H9 (cell line): ENCODE measurements around the gene CARD19. TPM values are rescaled to one million over a fixed set of nuclear protein-coding genes. Genes with fewer than 3 reads are reported as not detected.
A peak's percentile ranks its signal among the peaks of the same experiment; 100 is the strongest.

Source experiments
- DNase-seq: peaks from one replicate; pipeline ENCODE4 v3.0.0-alpha.2; 2017
- H2AFZ ChIP-seq: one replicate; pipeline ENCODE4 v1.6.1; 2013; ENCODE audit warnings: mild to moderate bottlenecking, low read length, control low read depth, moderate library complexity
- H2AK5ac ChIP-seq: 2 replicates; pipeline ENCODE4 v1.6.1; 2013; ENCODE audit warnings: low read length, control low read depth, mixed read lengths; ENCODE audit not compliant: insufficient read length
- H2BK120ac ChIP-seq: one replicate; pipeline ENCODE4 v1.6.1; 2013; ENCODE audit warnings: low read depth, mild to moderate bottlenecking, low read length, control low read depth, inconsistent platforms; ENCODE audit not compliant: poor library complexity, severe bottlenecking
- H2BK12ac ChIP-seq: 2 replicates; pipeline ENCODE4 v1.6.1; 2013; ENCODE audit warnings: low read length, control low read depth, mixed read lengths, low read depth; ENCODE audit not compliant: insufficient read length
- H2BK15ac ChIP-seq: 2 replicates; pipeline ENCODE4 v1.6.1; 2013; ENCODE audit warnings: low read depth, low read length, control low read depth
- H2BK20ac ChIP-seq: one replicate; pipeline ENCODE4 v1.6.1; 2013; ENCODE audit warnings: low read depth, mild to moderate bottlenecking, low read length, control low read depth, inconsistent platforms; ENCODE audit not compliant: poor library complexity, severe bottlenecking
- H2BK5ac ChIP-seq: 2 replicates; pipeline ENCODE4 v1.6.1; 2013; ENCODE audit warnings: low read length, control low read depth, mixed read lengths; ENCODE audit not compliant: insufficient read length
- H3K14ac ChIP-seq: 2 replicates; pipeline ENCODE4 v1.6.1; 2013; ENCODE audit warnings: low read length, control low read depth; ENCODE audit not compliant: insufficient read depth
- H3K18ac ChIP-seq: 2 replicates; pipeline ENCODE4 v1.6.1; 2013; ENCODE audit warnings: low read depth, mild to moderate bottlenecking, mixed read lengths, low read length, control low read depth; ENCODE audit not compliant: insufficient read length
- H3K23ac ChIP-seq: 2 replicates; pipeline ENCODE4 v1.6.1; 2013; ENCODE audit warnings: low read length, control low read depth, mixed read lengths, low read depth; ENCODE audit not compliant: insufficient read length
- H3K23me2 ChIP-seq: 2 replicates; pipeline ENCODE4 v1.6.1; 2013; ENCODE audit warnings: low read depth, mild to moderate bottlenecking, mixed read lengths, low read length, control low read depth; ENCODE audit not compliant: insufficient read length, poor library complexity, severe bottlenecking
- H3K27ac ChIP-seq: 2 replicates; pipeline ENCODE4 v1.5.1; 2013; ENCODE audit warnings: low read length, control low read depth, mixed read lengths, low read depth; ENCODE audit not compliant: insufficient read length
- H3K27me3 ChIP-seq: 2 replicates; pipeline ENCODE4 v1.6.1; 2013; ENCODE audit warnings: low read length, control low read depth, inconsistent platforms; ENCODE audit not compliant: insufficient read depth
- H3K4ac ChIP-seq: 2 replicates; pipeline ENCODE4 v1.6.1; 2013; ENCODE audit warnings: low read depth, mild to moderate bottlenecking, control low read depth, inconsistent platforms, low read length, moderate library complexity
- H3K4me1 ChIP-seq: 2 replicates; pipeline ENCODE4 v1.6.1; 2013; ENCODE audit warnings: low read length, control low read depth, inconsistent platforms; ENCODE audit not compliant: insufficient read depth
- H3K4me2 ChIP-seq: 2 replicates; pipeline ENCODE4 v1.6.1; 2013; ENCODE audit warnings: low read length, control low read depth, mixed read lengths; ENCODE audit not compliant: insufficient read length, insufficient read depth
- H3K56ac ChIP-seq: 2 replicates; pipeline ENCODE4 v1.6.1; 2013; ENCODE audit warnings: low read depth, mild to moderate bottlenecking, mixed read lengths, low read length, control low read depth; ENCODE audit not compliant: insufficient read length
- H3K79me1 ChIP-seq: 2 replicates; pipeline ENCODE4 v1.6.1; 2013; ENCODE audit warnings: low read depth, mild to moderate bottlenecking, moderate library complexity, low read length, control low read depth, inconsistent platforms; ENCODE audit not compliant: insufficient read depth, poor library complexity, severe bottlenecking
- H3K79me2 ChIP-seq: 2 replicates; pipeline ENCODE4 v1.6.1; 2013; ENCODE audit warnings: low read length, control low read depth, inconsistent platforms; ENCODE audit not compliant: insufficient read depth
- H3K9ac ChIP-seq: 2 replicates; pipeline ENCODE4 v1.6.1; 2013; ENCODE audit warnings: low read length, control low read depth, mixed read lengths; ENCODE audit not compliant: insufficient read length; ENCODE audit errors: extremely low read depth
- H3K9me3 ChIP-seq: one replicate; pipeline ENCODE4 v1.6.1; 2013; ENCODE audit warnings: low read depth, low read length, inconsistent platforms; ENCODE audit not compliant: control insufficient read depth
- H3T11ph ChIP-seq: one replicate; pipeline ENCODE4 v1.6.1; 2013; ENCODE audit warnings: mild to moderate bottlenecking, low read length, control low read depth, inconsistent platforms
- H4K20me1 ChIP-seq: one replicate; pipeline ENCODE4 v1.6.1; 2013; ENCODE audit not compliant: control insufficient read depth, insufficient read length, insufficient read depth
- H4K5ac ChIP-seq: 2 replicates; pipeline ENCODE4 v1.6.1; 2013; ENCODE audit warnings: low read depth, mild to moderate bottlenecking, mixed read lengths, low read length, control low read depth; ENCODE audit not compliant: insufficient read length
- H4K8ac ChIP-seq: replicated peaks from 2 replicates; pipeline ENCODE4 v1.6.1; 2013; ENCODE audit warnings: low read length, control low read depth, mixed read lengths, low read depth; ENCODE audit not compliant: insufficient read length
- H4K91ac ChIP-seq: 2 replicates; pipeline ENCODE4 v1.6.1; 2013; ENCODE audit warnings: low read depth, mild to moderate bottlenecking, moderate library complexity, mixed read lengths, low read length, control low read depth; ENCODE audit not compliant: insufficient read length
- H3K27ac Mint-ChIP-seq, 3 experiments: 2 replicates in 2 of 3; 3 replicates in 1 of 3; pipeline ENCODE4 v1.8.0; 2020 to 2021; ENCODE audit warnings: mixed read lengths in 3 of 3, mild to moderate bottlenecking in 1 of 3, moderate library complexity in 1 of 3
- H3K27me3 Mint-ChIP-seq: 2 replicates; pipeline ENCODE4 v1.8.0; 2021; ENCODE audit warnings: low read depth, mild to moderate bottlenecking, moderate library complexity, mixed read lengths
- H3K36me3 Mint-ChIP-seq, 3 experiments: 2 replicates in 2 of 3; 3 replicates in 1 of 3; pipeline ENCODE4 v1.8.0; 2020 to 2021; ENCODE audit warnings: low read depth in 3 of 3, mixed read lengths in 3 of 3; ENCODE audit not compliant: insufficient read depth in 1 of 3
- H3K4me1 Mint-ChIP-seq, 2 experiments: 2 replicates each; pipeline ENCODE4 v1.8.0; 2020; ENCODE audit warnings: mixed read lengths in 2 of 2
- H3K4me3 Mint-ChIP-seq, 2 experiments: 2 replicates in 1 of 2; 3 replicates in 1 of 2; pipeline ENCODE4 v1.8.0; 2020 to 2021; ENCODE audit warnings: mild to moderate bottlenecking in 2 of 2, mixed read lengths in 2 of 2, moderate library complexity in 1 of 2
- H3K9me3 Mint-ChIP-seq, 2 experiments: 2 replicates in 1 of 2; 3 replicates in 1 of 2; pipeline ENCODE4 v1.8.0; 2020; ENCODE audit warnings: mild to moderate bottlenecking in 2 of 2, mixed read lengths in 2 of 2, moderate library complexity in 1 of 2
- WGBS: extraction: QIAGEN DNeasy Blood & Tissue Kit; methylation state at CpG from one replicate; pipeline ENCODE4 v1.1.7; 2013; ENCODE audit warnings: missing lambda C conversion rate, low lambda C conversion rate, mixed read lengths; ENCODE audit not compliant: insufficient read length; ENCODE audit errors: extremely low coverage; 5-methylcytosine and 5-hydroxymethylcytosine counted together
- total RNA-seq: library from RNA; stranded (reverse); gene quantifications from 2 replicates; pipeline ENCODE4 v1.2.1, GENCODE V29; 2021
- TF ChIP-seq, protein P1 (sequence below): fragments of 200-600 bp; sonication (generic); conservative IDR thresholded peaks from 3 replicates; pipeline ENCODE4 v1.8.0; 2021; ENCODE audit warnings: antibody characterized with exemption, mild to moderate bottlenecking

The CARD19 gene
- total RNA-seq, 1 experiment from 2014 or later, result 21.4 TPM

GRCh38 chr9:93091453-93092081, 4.5 kb upstream of the CARD19 start:
- H2BK15ac ChIP-seq, result no peak overlapping the region
- H3K4me1 ChIP-seq, result no peaks in the 10 kb centered on the region; the same call in 1 of the 2 replicates
- H2AFZ ChIP-seq, result no peak overlapping the region
- no peak overlapping the region for H2AK5ac ChIP-seq
- H2BK5ac ChIP-seq, result no peak overlapping the region
- no peak overlapping the region for H2BK12ac ChIP-seq
- Mint-ChIP-seq H3K4me3 (no peak overlapping the region), H3K27me3 (no peaks in the 10 kb centered on the region; the same call in 1 of the 2 replicates), H3K27ac (no peak overlapping the region), H3K9me3 (peaks cover 0 to 2% of the 10 kb centered on the region in 2 experiments; a peak in 3 of 5 replicates), H3K4me1 (peaks cover 9 to 11% of the 10 kb centered on the region in 2 experiments), H3K36me3 (peaks cover 2 to 6% (median 2%) of the 10 kb centered on the region in 3 experiments; a peak in 5 of 7 replicates)
- H3K4ac ChIP-seq, result no peak overlapping the region
- H3K79me2 ChIP-seq, result no peaks in the 10 kb centered on the region
- H3K9me3 ChIP-seq, result no peaks in the 10 kb centered on the region
- H2BK20ac ChIP-seq, result no peak overlapping the region
- H3K23ac ChIP-seq, result no peak overlapping the region
- no peak overlapping the region for H3K9ac ChIP-seq
- no peak overlapping the region for H3T11ph ChIP-seq
- no peak overlapping the region for H3K27ac ChIP-seq
- no peak overlapping the region for H3K56ac ChIP-seq
- no peak overlapping the region for H3K14ac ChIP-seq
- no peak overlapping the region for H4K5ac ChIP-seq
- H3K27me3 ChIP-seq, result no peaks in the 10 kb centered on the region
- H4K20me1 ChIP-seq, result peaks cover 3% of the 10 kb centered on the region
- peaks cover 4% of the 10 kb centered on the region for H3K23me2 ChIP-seq
- DNase-seq, result peak; percentile 24
- no peak overlapping the region for H3K18ac ChIP-seq
- no peak overlapping the region for H4K8ac ChIP-seq
- no CpG with 5 or more reads among the region's 3 CpGs for WGBS
- no peaks in the 10 kb centered on the region for H3K79me1 ChIP-seq
- TF ChIP-seq, protein P1, sequence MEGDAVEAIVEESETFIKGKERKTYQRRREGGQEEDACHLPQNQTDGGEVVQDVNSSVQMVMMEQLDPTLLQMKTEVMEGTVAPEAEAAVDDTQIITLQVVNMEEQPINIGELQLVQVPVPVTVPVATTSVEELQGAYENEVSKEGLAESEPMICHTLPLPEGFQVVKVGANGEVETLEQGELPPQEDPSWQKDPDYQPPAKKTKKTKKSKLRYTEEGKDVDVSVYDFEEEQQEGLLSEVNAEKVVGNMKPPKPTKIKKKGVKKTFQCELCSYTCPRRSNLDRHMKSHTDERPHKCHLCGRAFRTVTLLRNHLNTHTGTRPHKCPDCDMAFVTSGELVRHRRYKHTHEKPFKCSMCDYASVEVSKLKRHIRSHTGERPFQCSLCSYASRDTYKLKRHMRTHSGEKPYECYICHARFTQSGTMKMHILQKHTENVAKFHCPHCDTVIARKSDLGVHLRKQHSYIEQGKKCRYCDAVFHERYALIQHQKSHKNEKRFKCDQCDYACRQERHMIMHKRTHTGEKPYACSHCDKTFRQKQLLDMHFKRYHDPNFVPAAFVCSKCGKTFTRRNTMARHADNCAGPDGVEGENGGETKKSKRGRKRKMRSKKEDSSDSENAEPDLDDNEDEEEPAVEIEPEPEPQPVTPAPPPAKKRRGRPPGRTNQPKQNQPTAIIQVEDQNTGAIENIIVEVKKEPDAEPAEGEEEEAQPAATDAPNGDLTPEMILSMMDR, result no peak
- no peak overlapping the region for H4K91ac ChIP-seq
- H3K4me2 ChIP-seq, result no peak overlapping the region
- H2BK120ac ChIP-seq, result no peak overlapping the region
